NCI-H69 (cell line): ENCODE measurements around the gene INPP4B.
A peak's percentile ranks its signal among the peaks of the same experiment; 100 is the strongest.

ENCODE experiments used
- DNase-seq: peaks from one replicate; lab custom pipeline; 2025; lab: John Stamatoyannopoulos, UW

INPP4B gene

GRCh38 chr4:142574306-142574705 lies 271.8 kb downstream of the INPP4B start:
- no peak for DNase-seq

GRCh38 chr4:142572071-142572470 lies 274.0 kb downstream of the INPP4B start:
- DNase-seq: no peak

- no peak for DNase-seq
These were observed 278.3 kb downstream of the INPP4B start for GRCh38 chr4:142567620-142568451.

DNA sequence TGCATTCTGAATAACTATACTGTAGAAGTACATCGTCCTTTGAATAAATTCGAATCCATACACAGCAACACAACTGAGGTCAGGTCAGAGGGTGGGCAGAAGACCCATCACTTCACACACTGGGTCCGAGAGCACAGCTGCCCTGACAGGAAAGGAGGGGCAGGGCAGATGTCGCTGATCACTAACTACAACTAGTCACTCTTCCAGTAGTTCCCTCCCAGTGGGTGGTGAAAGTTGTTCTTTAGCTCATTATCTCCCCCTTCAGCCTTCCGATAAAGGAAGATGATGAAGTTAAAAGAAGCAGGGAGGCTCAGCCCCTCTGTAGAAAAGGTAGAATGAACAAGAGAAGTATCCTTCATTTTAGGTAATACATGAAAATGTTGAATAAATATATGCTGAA lies 278.9 kb downstream of the INPP4B start:
- peak; percentile 3 for DNase-seq

GRCh38 chr4:142566777-142567176 lies 279.3 kb downstream of the INPP4B start:
- DNase-seq: no peak

DNA sequence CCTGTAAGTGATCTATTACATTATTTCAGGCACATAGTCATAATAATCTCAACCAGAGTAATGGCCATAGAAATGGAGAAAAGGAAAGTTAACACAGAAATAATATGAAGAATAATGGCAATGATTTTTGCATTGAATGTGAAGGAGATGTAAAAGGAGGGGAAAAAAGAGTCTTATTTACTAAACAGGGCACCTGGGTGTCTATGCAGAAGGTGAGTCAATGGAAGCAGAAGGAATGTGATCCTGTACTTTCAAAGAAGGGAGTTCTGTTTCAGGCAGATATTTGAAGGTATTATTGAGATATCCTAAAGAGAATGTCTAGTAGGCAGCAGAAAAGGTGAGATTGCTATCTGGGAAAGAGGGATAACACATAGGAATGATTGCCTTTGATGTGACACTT lies 279.9 kb downstream of the INPP4B start:
- no peak for DNase-seq

DNA sequence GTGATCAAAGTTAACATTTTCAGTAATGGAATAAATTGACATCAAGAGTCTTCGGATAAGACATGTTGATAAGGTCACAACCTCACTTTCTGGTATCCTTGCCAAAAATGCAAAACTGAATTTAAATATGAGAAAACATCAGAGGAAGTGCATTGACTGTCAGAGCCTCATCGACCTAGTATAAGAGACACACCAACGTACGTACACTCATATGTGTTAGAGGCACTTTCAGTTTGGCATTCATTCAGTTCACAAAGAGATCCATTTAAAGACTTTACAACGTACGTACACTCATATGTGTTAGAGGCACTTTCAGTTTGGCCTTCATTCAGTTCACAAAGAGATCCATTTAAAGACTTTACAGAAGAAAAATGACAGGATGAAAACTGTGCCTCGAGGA lies 280.3 kb downstream of the INPP4B start:
- DNase-seq: no peak

GRCh38 chr4:142563682-142564291 lies 282.3 kb downstream of the INPP4B start:
- no peak for DNase-seq

DNA sequence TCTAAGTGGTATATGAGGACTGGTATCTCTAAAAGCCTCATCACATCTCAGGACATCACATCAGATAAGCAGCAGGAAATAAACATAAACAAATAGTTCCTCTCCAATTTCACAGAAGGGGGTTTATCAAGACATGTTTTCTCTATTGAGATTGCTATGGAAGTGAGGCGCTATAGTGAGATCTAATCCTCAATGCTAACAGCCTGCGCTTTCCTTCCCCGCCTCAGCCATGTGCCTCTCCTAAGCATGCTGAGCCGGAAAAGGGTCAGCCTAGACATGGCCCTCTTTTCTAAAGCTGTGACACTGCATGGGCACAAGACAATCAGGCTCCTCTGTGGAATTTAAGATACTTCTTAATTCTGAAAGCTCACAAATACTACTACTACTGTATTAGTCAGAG lies 286.1 kb downstream of the INPP4B start:
- no peak for DNase-seq

GRCh38 chr4:142558851-142559250 lies 287.2 kb downstream of the INPP4B start:
- no peak for DNase-seq

DNA sequence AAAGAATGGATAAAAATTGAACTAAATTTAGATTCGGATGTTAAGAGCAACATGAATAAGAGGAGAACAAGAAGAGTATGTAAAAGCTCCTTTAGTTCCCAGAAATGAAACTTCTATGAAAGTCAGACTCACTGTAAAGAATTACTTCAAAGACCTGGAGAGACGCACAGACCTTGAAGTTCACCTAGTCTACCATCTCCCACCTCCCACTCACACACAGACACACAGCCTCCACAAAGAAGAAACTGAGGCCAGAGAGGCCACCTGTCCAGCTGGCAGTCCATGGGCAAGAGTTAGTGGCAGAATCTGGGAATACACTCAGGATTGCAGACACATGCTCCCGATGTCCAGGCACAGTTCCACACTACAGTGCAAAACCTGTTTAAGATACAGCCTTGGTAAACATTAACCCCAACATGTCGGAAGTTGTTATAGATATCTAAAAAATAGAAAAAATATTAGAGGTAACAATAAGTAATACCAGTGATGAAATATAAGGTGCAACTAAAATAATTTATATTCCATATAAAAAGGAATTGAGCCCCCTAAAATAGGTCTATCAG lies 288.8 kb downstream of the INPP4B start:
- no peak for DNase-seq

- no peak for DNase-seq
These were observed 289.4 kb downstream of the INPP4B start for GRCh38 chr4:142556570-142557238.

DNA sequence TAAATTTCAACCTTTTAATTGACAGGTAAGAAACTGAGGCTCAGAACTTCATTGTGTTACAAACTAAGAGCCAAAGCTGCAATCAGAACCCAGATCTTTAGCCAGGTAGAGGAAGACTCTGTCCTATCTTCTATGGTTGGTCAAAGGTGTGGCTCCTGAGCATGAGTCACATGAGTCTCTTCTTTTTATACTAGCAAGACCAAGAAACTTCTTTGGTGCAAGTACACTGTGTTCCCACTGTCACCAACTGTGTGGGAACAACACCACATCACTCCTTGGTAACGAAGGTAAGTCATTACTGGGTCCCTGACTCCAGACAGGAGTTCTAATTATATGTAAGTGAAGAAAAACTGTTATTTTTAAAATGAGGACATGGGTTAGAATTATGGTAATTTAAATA lies 290.1 kb downstream of the INPP4B start:
- DNase-seq: no peak

- DNase-seq: no peak
These were observed 291.7 kb downstream of the INPP4B start for GRCh38 chr4:142554412-142554811.

GRCh38 chr4:142551517-142552305 lies 294.4 kb downstream of the INPP4B start:
- DNase-seq: peak; percentile 2

DNA sequence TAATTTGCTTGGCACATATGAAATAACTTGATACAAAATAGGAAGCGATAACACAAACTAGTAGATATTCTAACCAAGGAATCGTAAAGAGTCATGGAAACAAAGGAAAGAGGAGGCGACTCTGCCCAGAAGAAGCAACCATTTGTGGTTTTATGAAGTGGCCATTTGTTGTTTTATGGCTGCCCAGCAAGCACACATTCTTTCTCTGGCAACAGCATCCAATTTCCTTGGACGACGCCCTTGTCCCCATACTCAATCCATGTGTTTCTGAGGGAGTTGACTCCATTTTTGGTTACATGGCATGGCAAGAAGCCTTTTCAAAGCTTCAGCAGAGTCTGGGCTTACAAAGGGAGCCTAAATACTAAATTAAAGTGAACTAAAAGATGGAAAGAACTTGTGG lies 295.1 kb downstream of the INPP4B start:
- DNase-seq: peak; percentile 22

GRCh38 chr4:142549726-142550463 lies 296.2 kb downstream of the INPP4B start:
- peak; percentile 95 for DNase-seq

- no peak for DNase-seq
These were observed 296.9 kb downstream of the INPP4B start for GRCh38 chr4:142549248-142549647.

DNA sequence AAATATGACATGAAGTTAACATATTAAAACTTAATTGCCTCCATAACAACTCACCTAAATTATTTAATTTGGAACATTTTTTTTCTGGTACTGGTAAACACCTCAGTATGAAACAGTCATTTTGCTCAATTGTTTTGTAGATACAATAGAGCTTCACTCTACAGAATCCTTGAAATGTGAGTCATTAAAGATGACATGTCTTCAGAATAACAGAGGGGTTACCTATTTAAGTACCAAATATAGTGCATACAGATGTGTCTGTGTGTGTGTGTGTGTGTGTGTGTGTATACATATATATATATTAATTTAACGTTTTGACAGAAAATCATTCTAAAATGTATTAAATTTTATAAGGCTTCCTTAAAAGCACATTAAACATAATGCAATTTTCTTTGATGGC lies 297.6 kb downstream of the INPP4B start:
- no peak for DNase-seq

- DNase-seq: no peak
These were observed 298.1 kb downstream of the INPP4B start for GRCh38 chr4:142547974-142548373.

GRCh38 chr4:142544594-142544993 lies 301.5 kb downstream of the INPP4B start:
- DNase-seq: no peak
